HepG2 (cell line): ENCODE measurements around the gene ATP1A2. TPM values are rescaled to one million over a fixed set of nuclear protein-coding genes. Genes with fewer than 3 reads are reported as not detected.

Experiments used
- ATAC-seq: fragments of 200-7000 bp; cut with Tn5 transposase; 3 replicates; pipeline ENCODE4 v1.9.1; 2020; ENCODE audit warnings: mild to moderate bottlenecking, moderate library complexity
- BruUV-seq: library from RNA; stranded (reverse); fragments of 400-500 nt; replicated peaks from 2 replicates; lab custom pipeline; 2021; lab: Mats Ljungman, UMichigan
- CTCF ChIA-PET: fragments of 300-600 bp; formaldehyde crosslinking; extraction: SDS; loops from one replicate; lab custom pipeline; 2021; ENCODE audit warnings: low total read pairs, inconsistent platforms, low intra/inter-chr PET ratio; lab: Yijun Ruan, JAX
- POLR2A ChIA-PET: fragments of 350-600 bp; sonication (Branson Sonifier 250); formaldehyde crosslinking; loops from one replicate; lab custom pipeline; 2020; ENCODE audit warnings: antibody characterized with exemption, inconsistent platforms; lab: Yijun Ruan, JAX
- DNase-seq: peaks from one replicate; pipeline ENCODE4 v3.0.0-alpha.2; 2015; ENCODE audit warnings: low spot score
- FAIRE-seq: peaks from 3 replicates; lab custom pipeline; 2011; peaks lifted over from hg19 to GRCh38; lab: Jason Lieb, UNC
- H2AFZ ChIP-seq: one replicate; pipeline ENCODE4 v1.6.1; 2011; ENCODE audit warnings: low read length, inconsistent platforms
- H3K27ac ChIP-seq: fragments of 300-600 bp; 3 replicates; pipeline ENCODE4 v1.8.0; 2011; ENCODE audit warnings: mixed run types, mild to moderate bottlenecking, mixed read lengths, low read length, inconsistent platforms; ENCODE audit not compliant: insufficient read depth; ENCODE audit errors: extremely low read length
- H3K27me3 ChIP-seq, 2 experiments: fragments of 200-600 bp in 1 of 2; 2 replicates in 1 of 2; 3 replicates in 1 of 2; pipeline versions ENCODE4 v1.6.0 to v1.8.0; 2011; ENCODE audit warnings: low read length in 2 of 2, mild to moderate bottlenecking in 2 of 2, moderate library complexity in 2 of 2, inconsistent platforms in 1 of 2; ENCODE audit not compliant: insufficient read depth in 2 of 2, control insufficient read depth in 1 of 2
- H3K36me3 ChIP-seq, 2 experiments: fragments of 200-600 bp in 1 of 2; replicated peaks in 1 of 2; 2 replicates in 1 of 2; 3 replicates in 1 of 2; pipeline versions ENCODE4 v1.5.1 to v1.8.0; 2011; ENCODE audit warnings: low read length in 2 of 2, inconsistent platforms in 1 of 2; ENCODE audit not compliant: insufficient read depth in 2 of 2, control insufficient read depth in 1 of 2
- H3K4me1 ChIP-seq: 2 replicates; pipeline ENCODE4 v1.5.1; 2012; ENCODE audit warnings: low read length, inconsistent platforms; ENCODE audit not compliant: insufficient read depth
- H3K4me2 ChIP-seq: 2 replicates; pipeline ENCODE4 v1.6.0; 2011; ENCODE audit warnings: low read depth, low read length, inconsistent platforms
- H3K4me3 ChIP-seq, 3 experiments: fragments of 200-600 bp in 1 of 3; sonication (generic), shearing (Covaris generic) in 1 of 3; replicated peaks in 1 of 3; 2 replicates each; pipeline ENCODE4 v1.5.1; 2011 to 2016; ENCODE audit warnings: low read length in 3 of 3, inconsistent platforms in 2 of 3, low read depth in 2 of 3, mild to moderate bottlenecking in 2 of 3, control low read depth in 1 of 3, mixed read lengths in 1 of 3; ENCODE audit not compliant: insufficient read depth in 1 of 3
- H3K79me2 ChIP-seq: one replicate; pipeline ENCODE4 v1.6.1; 2011; ENCODE audit warnings: low read length, inconsistent platforms; ENCODE audit not compliant: insufficient read depth
- H3K9ac ChIP-seq: 2 replicates; pipeline ENCODE4 v1.6.0; 2011; ENCODE audit warnings: mild to moderate bottlenecking, low read depth, low read length, inconsistent platforms; ENCODE audit not compliant: insufficient read depth
- H3K9me3 ChIP-seq: 2 replicates; pipeline ENCODE4 v1.5.1; 2012; ENCODE audit warnings: mild to moderate bottlenecking, low read length
- H4K20me1 ChIP-seq: 2 replicates; pipeline ENCODE4 v1.6.0; 2011; ENCODE audit warnings: inconsistent platforms, mild to moderate bottlenecking, low read length, moderate library complexity; ENCODE audit not compliant: insufficient read depth
- AKAP8 ChIP-seq: sonication (generic); formaldehyde crosslinking; IDR thresholded peaks from 2 replicates; pipeline ENCODE4 v1.5.1; 2020; ENCODE audit warnings: mild to moderate bottlenecking, missing genetic modification reagents
- DMAP1 ChIP-seq: IDR thresholded peaks from 2 replicates; pipeline ENCODE4 v1.6.1; 2016
- FOXP4 ChIP-seq: sonication (generic); formaldehyde crosslinking; IDR thresholded peaks from 2 replicates; pipeline ENCODE4 v1.4.0; 2020; ENCODE audit warnings: missing genetic modification reagents
- GABPB1 ChIP-seq: IDR thresholded peaks from 2 replicates; pipeline ENCODE4 v1.6.1; 2016; ENCODE audit warnings: mild to moderate bottlenecking, missing genetic modification reagents, moderate library complexity, missing compliant biosample characterization
- HMG20B ChIP-seq: conservative IDR thresholded peaks from 2 replicates; pipeline ENCODE4 v1.6.1; 2016; ENCODE audit warnings: missing genetic modification reagents, missing compliant biosample characterization
- HMGA1 ChIP-seq: sonication (generic); formaldehyde crosslinking; conservative IDR thresholded peaks from 2 replicates; pipeline ENCODE4 v1.4.0; 2020; ENCODE audit warnings: missing genetic modification reagents
- HOXD1 ChIP-seq: sonication (generic); formaldehyde crosslinking; IDR thresholded peaks from 2 replicates; pipeline ENCODE4 v1.5.0; 2020; ENCODE audit warnings: missing genetic modification reagents
- IRX3 ChIP-seq: sonication (generic); formaldehyde crosslinking; IDR thresholded peaks from 2 replicates; pipeline ENCODE4 v1.8.1; 2023; ENCODE audit warnings: mild to moderate bottlenecking, low read depth, missing genetic modification reagents, borderline replicate concordance
- MATR3 ChIP-seq: sonication (generic); formaldehyde crosslinking; IDR thresholded peaks from 2 replicates; pipeline ENCODE4 v1.4.0; 2020; ENCODE audit warnings: missing genetic modification reagents
- MXD3 ChIP-seq: IDR thresholded peaks from 2 replicates; pipeline ENCODE4 v1.6.1; 2016; ENCODE audit warnings: mild to moderate bottlenecking, missing biosample characterization, missing genetic modification reagents
- NR0B2 ChIP-seq: sonication (generic); formaldehyde crosslinking; IDR thresholded peaks from 2 replicates; pipeline ENCODE4 v1.4.0; 2020; ENCODE audit warnings: mild to moderate bottlenecking, missing genetic modification reagents
- PRDM4 ChIP-seq: sonication (generic); formaldehyde crosslinking; IDR thresholded peaks from 2 replicates; pipeline ENCODE4 v1.9.0; 2021; ENCODE audit warnings: missing genetic modification reagents, borderline replicate concordance
- RELA ChIP-seq: sonication (generic); formaldehyde crosslinking; IDR thresholded peaks from 2 replicates; pipeline ENCODE4 v1.4.0; 2020; ENCODE audit warnings: missing genetic modification reagents
- ZBTB25 ChIP-seq: IDR thresholded peaks from 2 replicates; pipeline ENCODE4 v1.6.1; 2018; ENCODE audit warnings: missing genetic modification reagents
- ZNF235 ChIP-seq: sonication (generic); formaldehyde crosslinking; IDR thresholded peaks from 2 replicates; pipeline ENCODE4 v1.8.1; 2023; ENCODE audit warnings: mild to moderate bottlenecking, missing genetic modification reagents, borderline replicate concordance
- ZNF282 ChIP-seq: fragments of 450-650 bp; IDR thresholded peaks from 2 replicates; pipeline ENCODE4 v1.6.1; 2018; ENCODE audit not compliant: partially characterized antibody
- ZNF414 ChIP-seq: sonication (generic); formaldehyde crosslinking; IDR thresholded peaks from 2 replicates; pipeline ENCODE4 v1.5.0; 2020; ENCODE audit warnings: missing genetic modification reagents
- WGBS: methylation state at CpG from one replicate; pipeline ENCODE4 v1.1.6; 2017; ENCODE audit warnings: low lambda C conversion rate; 5-methylcytosine and 5-hydroxymethylcytosine counted together
- in situ Hi-C: cut with HindIII; loops from 2 replicates; pipeline ENCODE4 v1.10.0; 2017; ENCODE audit warnings: low pct_unique_long_range_greater_than_20kb; ENCODE audit not compliant: extremely low pct_ligation_motif_present
- intact Hi-C: fragments of 100-400 bp; cut with micrococcal nuclease; formaldehyde crosslinking; loops from one replicate; pipeline ENCODE4 v1.10.0; 2022; ENCODE audit not compliant: unreplicated experiment
- polyA plus RNA-seq, 8 experiments: library from polyadenylated mRNA; depleted of rRNA in 3 of 8; stranded (reverse) in 7 of 8; unstranded in 1 of 8; fragments of >200 nt; fragmentation: Illumina TruSeq in 4 of 8; extraction: Trizol in 4 of 8; gene quantifications; 2 replicates each; pipeline versions ENCODE4 v1.2.1 to v1.2.3, GENCODE V29; 2011 to 2016; ENCODE audit warnings: low read depth in 4 of 8, missing spikeins in 1 of 8, mixed read lengths in 1 of 8; ENCODE audit not compliant: insufficient read depth in 1 of 8
- total RNA-seq, 5 experiments: library from RNA; depleted of rRNA; stranded (reverse); fragments of >200 nt; fragmentation: Illumina TruSeq; extraction: Trizol; gene quantifications; 2 replicates each; pipeline ENCODE4 v1.2.3, GENCODE V29; 2016; ENCODE audit warnings: low read depth in 1 of 5

ATP1A2 gene
- total and polyA plus RNA-seq, 2 of the 13 experiments (the other 11 are each of a cell fraction or from before 2014, with no cell fraction given), result 0.16 TPM; not detected in 1

GRCh38 chr1:160084771-160085321 is 30.7 kb upstream of the ATP1A2 start:
- no TSS peak for BruUV-seq
- in situ Hi-C loops, result loop anchor here (5.0 kb wide), 2 partner anchors 38 to 148 kb away; no protein-coding TSS in a partner anchor
- intact Hi-C loops, result no loop called here
- 93% methylated on average over 30 of the region's 30 CpGs for WGBS
- Histone ChIP-seq H2AFZ (no peak overlapping the region), H3K9me3 (no peaks in the 10 kb centered on the region), H3K4me1 (peaks cover 16% of the 10 kb centered on the region), H3K79me2 (no peaks in the 10 kb centered on the region), H4K20me1 (no peaks in the 10 kb centered on the region), H3K36me3 (no peaks in the 10 kb centered on the region), H3K27me3 (no peaks in the 10 kb centered on the region), H3K27ac (no peak overlapping the region), H3K4me2 (no peak overlapping the region), H3K4me3 (no peak overlapping the region), H3K9ac (no peak overlapping the region)
- DNase-seq, result no peak
- ChIA-PET CTCF (interaction anchor here (1.6 to 1.9 kb wide), 2 partner anchors 38 kb away, joined by 7 to 11 read pairs; no protein-coding TSS in a partner anchor), POLR2A (no interaction called here)
- no peak for ATAC-seq
- FAIRE-seq, result no peak
- TF ChIP-seq IRX3 (no peak), HOXD1 (no peak), RELA (CRISPR knock-in tag) (no peak), HMG20B (CRISPR knock-in tag) (no peak), AKAP8 (CRISPR knock-in tag) (no peak), DMAP1 (CRISPR knock-in tag) (no peak), ZNF414 (no peak), NR0B2 (CRISPR knock-in tag) (no peak), HMGA1 (no peak), ZNF235 (CRISPR knock-in tag) (no peak), ZBTB25 (CRISPR knock-in tag) (no peak), GABPB1 (CRISPR knock-in tag) (no peak), PRDM4 (CRISPR knock-in tag) (no peak), FOXP4 (CRISPR knock-in tag) (no peak), MATR3 (CRISPR knock-in tag) (no peak), MXD3 (CRISPR knock-in tag) (no peak), ZNF282 (no peak)
